ENCODE measurements around the gene POU2AF2. TPM values are rescaled to one million over a fixed set of nuclear protein-coding genes. Genes with fewer than 3 reads are reported as not detected.
"Not testable (repeated sequence)": the region's sequence is repeated elsewhere in the genome, so short reads cannot be mapped to it uniquely, and the experiment has no call there.

Gene POU2AF2
- total RNA-seq, 1 donor = not detected

DNA sequence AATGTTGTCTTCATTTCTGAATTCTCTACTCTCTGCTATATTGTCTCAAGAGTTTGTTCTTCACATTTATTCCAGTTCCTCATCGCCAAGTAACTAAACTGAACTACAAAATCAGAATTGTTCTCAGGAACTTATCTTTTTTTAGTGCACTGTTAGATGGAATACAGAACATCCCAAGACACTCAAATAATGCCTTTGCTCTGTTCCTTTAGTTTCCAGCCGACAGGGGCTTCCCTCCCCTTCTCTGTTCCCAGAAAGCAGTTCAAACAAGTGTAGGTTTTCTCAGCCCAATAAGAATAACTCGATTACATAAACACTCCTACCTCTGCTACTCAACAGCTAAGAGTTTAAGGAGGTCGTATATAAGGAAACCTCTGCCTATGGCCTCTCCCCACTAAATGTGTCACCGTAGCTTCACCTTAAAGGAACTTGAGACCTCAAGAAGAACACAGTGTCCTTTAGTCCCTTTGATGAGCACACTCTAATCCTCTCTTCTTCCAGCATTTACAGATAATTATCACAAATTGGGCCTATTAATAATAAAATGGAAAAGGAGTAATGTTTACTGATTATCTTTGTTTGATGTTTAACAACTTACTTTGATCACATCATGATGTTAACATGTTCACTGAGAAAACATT is 59.8 kb downstream of the POU2AF2 start:
- H3K4me3 ChIP-seq (ENCODE audit: low read length) = no peak overlapping the region
- H3K9me3 ChIP-seq (ENCODE audit: low read depth, low read length) = no peaks in the 10 kb centered on the region

DNA sequence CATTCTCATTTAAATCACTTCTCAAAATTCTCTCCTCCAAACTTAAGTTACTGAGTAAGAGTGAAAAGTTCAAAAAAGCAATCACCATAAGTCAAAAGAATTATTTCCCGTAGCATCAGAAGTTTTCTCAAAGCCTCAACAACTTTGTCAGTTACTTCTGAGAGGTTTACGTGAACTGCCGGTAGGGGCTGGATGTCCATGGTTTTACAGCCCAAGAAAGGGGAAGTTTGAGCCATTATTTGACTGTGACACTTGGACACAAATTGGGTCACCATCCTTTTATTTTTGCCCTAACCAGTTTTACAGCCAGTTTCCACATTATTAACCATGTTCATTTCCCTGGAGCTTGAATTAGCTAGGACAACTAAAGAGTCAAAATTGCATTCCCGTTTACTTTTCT is 60.4 kb downstream of the POU2AF2 start:
- Histone ChIP-seq H3K27me3 (ENCODE audit: insufficient read depth, low read length) (peaks cover 3% of the 10 kb centered on the region), H3K4me3 (ENCODE audit: low read length) (no peak overlapping the region), H3K9me3 (ENCODE audit: low read depth, low read length) (no peaks in the 10 kb centered on the region), H3K4me1 (ENCODE audit: insufficient read depth, low read length) (peaks cover 4% of the 10 kb centered on the region)

More for the DNA sequence above, 59.8 kb downstream of the POU2AF2 start:
- H3K4me1 ChIP-seq (ENCODE audit: insufficient read depth, low read length) = peaks cover 4% of the 10 kb centered on the region
- H3K27me3 ChIP-seq (ENCODE audit: insufficient read depth, low read length) = peaks cover 8% of the 10 kb centered on the region

- Histone ChIP-seq H3K27me3 (ENCODE audit: insufficient read depth, low read length) (no peaks in the 10 kb centered on the region), H3K9me3 (ENCODE audit: low read depth, low read length) (no peaks in the 10 kb centered on the region), H3K4me1 (ENCODE audit: insufficient read depth, low read length) (peaks cover 4% of the 10 kb centered on the region), H3K4me3 (ENCODE audit: low read length) (no peak overlapping the region)
Measured at GRCh38 chr11:111306321-111306720, 60.8 kb downstream of the POU2AF2 start.

DNA sequence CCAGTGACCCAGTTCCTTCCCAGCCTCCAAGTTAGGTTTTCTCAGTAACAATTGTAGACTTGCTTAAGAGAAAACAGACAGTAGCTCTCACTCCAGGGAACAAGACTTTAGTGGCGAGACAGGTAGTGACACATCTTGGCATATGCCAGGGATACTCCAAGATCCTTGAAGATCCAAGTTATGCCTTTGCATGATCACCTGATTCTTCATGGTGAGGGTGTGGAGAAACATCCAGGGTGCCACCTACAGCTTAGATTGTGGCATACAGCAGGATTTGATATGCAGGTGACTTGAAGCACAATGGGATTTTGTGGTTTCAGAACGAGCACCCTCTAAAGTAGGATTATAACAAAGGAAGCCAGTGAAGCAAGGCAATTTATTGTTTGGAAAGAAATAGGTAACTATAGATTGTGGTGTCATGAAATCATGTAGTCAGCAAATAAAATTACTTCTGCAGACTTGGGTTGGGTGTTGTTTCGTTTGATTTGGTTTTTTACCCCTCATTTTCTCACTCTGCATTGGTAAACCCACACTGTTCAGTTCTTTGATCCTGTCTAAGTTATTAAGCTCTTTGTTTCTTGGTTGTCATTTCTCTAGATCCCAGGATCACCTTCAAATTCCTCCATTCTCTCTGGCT is 62.1 kb downstream of the POU2AF2 start:
- no peaks in the 10 kb centered on the region for H3K9me3 ChIP-seq (ENCODE audit: low read depth, low read length)
- H3K27me3 ChIP-seq (ENCODE audit: insufficient read depth, low read length) = no peaks in the 10 kb centered on the region
- no peak overlapping the region for H3K4me3 ChIP-seq (ENCODE audit: low read length)

GRCh38 chr11:111308140-111308539 is 62.6 kb downstream of the POU2AF2 start:
- Histone ChIP-seq H3K4me3 (ENCODE audit: low read length) (no peak overlapping the region), H3K4me1 (ENCODE audit: insufficient read depth, low read length) (no peaks in the 10 kb centered on the region), H3K9me3 (ENCODE audit: low read depth, low read length) (no peaks in the 10 kb centered on the region), H3K27me3 (ENCODE audit: insufficient read depth, low read length) (no peaks in the 10 kb centered on the region)

More for the DNA sequence above, 62.1 kb downstream of the POU2AF2 start:
- H3K4me1 ChIP-seq (ENCODE audit: insufficient read depth, low read length) = peaks cover under 1% of the 10 kb centered on the region

DNA sequence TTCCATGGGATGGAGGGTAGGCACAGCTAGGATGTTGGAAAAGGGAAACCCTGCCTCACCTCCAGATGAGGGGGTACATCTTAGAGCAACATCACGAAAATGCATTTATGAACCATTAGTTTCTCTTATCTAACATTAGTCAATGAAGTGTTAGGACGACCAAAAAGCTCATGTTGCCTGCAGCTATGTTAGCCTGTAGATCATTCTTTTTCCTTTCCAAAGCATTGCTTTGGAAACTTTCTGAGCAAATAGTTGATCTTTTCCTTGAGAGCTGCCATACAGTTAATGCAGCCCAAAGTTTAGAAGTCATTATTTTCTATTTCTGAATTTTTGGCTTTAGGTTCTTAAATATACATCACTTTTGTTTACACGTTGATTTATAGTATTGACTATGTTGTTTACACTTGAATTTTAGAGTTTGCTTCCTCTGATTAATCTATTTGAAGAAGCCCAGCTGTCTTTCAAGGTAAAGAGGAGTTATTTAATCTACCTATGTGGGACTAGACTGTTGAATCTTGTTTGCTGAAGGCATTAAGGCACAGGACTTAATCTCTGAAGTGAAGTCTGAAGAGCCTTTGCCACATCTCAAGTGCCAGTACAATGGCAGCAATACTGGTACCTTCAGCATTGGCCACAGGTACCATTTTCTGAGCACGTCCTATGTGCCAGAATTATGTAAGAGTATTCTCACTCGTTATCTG is 63.8 kb downstream of the POU2AF2 start:
- no peaks in the 10 kb centered on the region for H3K27me3 ChIP-seq (ENCODE audit: insufficient read depth, low read length)
- no peak overlapping the region for H3K4me3 ChIP-seq (ENCODE audit: low read length)
- H3K9me3 ChIP-seq (ENCODE audit: low read depth, low read length) = no peaks in the 10 kb centered on the region
- H3K4me1 ChIP-seq (ENCODE audit: insufficient read depth, low read length) = no peaks in the 10 kb centered on the region

DNA sequence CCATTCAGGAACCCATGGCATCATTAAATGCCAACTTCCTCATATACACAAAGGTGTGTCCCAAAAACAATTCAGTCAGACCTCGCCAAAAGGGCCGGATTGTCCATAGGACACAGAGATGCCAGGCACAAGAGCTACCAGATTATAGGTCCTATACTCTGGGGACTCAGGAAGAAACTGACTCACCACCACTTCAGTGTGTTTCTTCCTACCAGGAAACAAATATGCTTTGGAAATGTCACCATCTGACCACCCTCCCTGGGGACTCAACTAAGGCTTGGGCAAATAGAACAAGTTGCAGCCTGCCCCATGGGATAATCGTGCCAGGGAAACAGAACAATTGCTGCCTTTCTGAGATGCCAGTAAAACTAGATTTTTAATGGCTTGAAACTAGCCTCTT is 64.6 kb downstream of the POU2AF2 start:
- no peak overlapping the region for H3K4me3 ChIP-seq (ENCODE audit: low read length)
- no peaks in the 10 kb centered on the region for H3K27me3 ChIP-seq (ENCODE audit: insufficient read depth, low read length)
- no peaks in the 10 kb centered on the region for H3K9me3 ChIP-seq (ENCODE audit: low read depth, low read length)
- no peaks in the 10 kb centered on the region for H3K4me1 ChIP-seq (ENCODE audit: insufficient read depth, low read length)

GRCh38 chr11:111310723-111311122 is 65.2 kb downstream of the POU2AF2 start:
- no peak overlapping the region for H3K4me3 ChIP-seq (ENCODE audit: low read length)
- H3K27me3 ChIP-seq (ENCODE audit: insufficient read depth, low read length) = no peaks in the 10 kb centered on the region
- H3K4me1 ChIP-seq (ENCODE audit: insufficient read depth, low read length) = no peaks in the 10 kb centered on the region
- no peaks in the 10 kb centered on the region for H3K9me3 ChIP-seq (ENCODE audit: low read depth, low read length)

DNA sequence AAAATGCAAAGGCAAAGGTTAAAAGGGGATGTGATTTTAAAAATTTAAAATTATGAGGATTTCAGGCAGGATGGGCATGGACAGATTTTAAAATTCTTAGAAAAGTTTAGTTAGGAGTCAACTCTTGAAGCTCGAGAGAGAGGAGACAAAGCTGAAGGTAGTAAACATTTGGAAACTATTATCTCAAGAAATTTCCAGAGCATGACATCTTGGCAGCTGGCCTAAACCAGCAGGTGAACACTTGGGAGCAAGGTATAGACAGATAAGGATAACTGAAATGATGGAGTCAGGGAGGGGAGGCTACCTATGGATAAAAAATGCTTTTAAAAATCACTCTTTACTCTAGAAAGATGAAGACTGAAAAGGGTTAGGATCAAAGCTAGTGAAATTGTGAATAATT is 66.6 kb downstream of the POU2AF2 start:
- no peaks in the 10 kb centered on the region for H3K4me1 ChIP-seq (ENCODE audit: insufficient read depth, low read length)
- H3K9me3 ChIP-seq (ENCODE audit: low read depth, low read length) = no peaks in the 10 kb centered on the region
- H3K4me3 ChIP-seq (ENCODE audit: low read length) = no peak overlapping the region
- H3K27me3 ChIP-seq (ENCODE audit: insufficient read depth, low read length) = no peaks in the 10 kb centered on the region

GRCh38 chr11:111319296-111319695 is 73.8 kb downstream of the POU2AF2 start:
- no peak overlapping the region for H3K4me3 ChIP-seq (ENCODE audit: low read length)
- H3K4me1 ChIP-seq (ENCODE audit: insufficient read depth, low read length) = no peaks in the 10 kb centered on the region
- no peaks in the 10 kb centered on the region for H3K9me3 ChIP-seq (ENCODE audit: low read depth, low read length)
- no peaks in the 10 kb centered on the region for H3K27me3 ChIP-seq (ENCODE audit: insufficient read depth, low read length)

DNA sequence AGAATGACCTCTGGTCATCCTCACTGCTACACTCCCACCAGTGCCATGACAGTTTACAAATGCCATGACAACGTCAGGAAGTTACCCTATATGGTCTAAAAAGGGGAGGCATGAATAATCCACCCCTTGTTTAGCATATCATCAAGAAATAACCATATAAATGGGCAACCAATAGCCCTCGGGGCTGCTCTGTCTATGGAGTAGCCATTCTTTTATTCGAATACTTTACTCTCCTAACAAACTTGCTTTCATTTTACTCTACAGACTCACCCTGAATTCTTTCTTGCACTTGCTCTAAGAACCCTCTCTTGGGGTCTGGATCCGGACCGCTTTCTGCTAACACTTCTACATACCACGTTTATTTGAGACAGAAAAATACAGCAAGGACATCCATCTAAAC is 74.7 kb downstream of the POU2AF2 start:
- H3K9me3 ChIP-seq (ENCODE audit: low read depth, low read length); H3K4me1 ChIP-seq (ENCODE audit: insufficient read depth, low read length); H3K4me3 ChIP-seq (ENCODE audit: low read length); H3K27me3 ChIP-seq (ENCODE audit: insufficient read depth, low read length): not testable (repeated sequence)

DNA sequence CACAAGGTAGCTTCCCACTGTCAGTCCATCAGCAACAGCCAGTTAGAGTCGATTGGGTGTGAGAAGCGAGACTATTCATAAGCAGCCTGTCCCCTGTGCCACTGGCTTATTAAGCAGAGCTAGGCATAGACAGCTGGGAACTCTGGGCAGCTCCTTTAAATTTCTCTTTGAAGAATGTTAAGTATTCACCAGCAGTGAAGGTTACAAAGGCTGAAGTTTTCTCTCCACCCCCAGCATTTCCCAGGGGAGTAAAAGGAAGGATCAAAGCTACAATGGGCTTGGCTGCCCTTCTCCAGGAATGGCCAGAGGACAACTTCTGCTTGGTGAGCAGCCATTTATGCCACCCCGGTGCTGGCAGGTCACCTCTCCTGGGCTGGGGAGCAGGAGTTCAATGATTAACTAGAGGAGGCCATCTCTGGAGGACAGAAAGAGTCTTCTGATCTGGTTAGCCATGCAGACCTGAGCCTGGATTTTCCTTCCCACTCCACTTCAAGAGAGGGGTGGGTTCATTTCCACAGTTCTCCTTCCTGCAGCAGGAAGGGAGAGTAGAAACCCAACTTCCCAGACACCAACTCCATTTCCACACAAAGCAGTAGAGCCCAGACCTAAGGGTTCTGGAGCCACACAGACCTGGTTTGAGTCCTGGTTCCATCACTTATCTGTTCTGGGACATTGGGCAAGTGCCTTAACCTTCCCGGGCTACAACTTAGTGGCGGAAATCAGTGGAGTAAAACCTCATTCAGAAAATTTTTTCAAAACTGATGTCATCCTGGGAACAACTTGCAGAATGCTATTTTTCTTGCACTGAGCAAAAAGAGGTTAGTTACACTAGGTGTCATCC is 75.4 kb downstream of the POU2AF2 start:
- H3K4me3 ChIP-seq (ENCODE audit: low read length) = no peak overlapping the region
- H3K27me3 ChIP-seq (ENCODE audit: insufficient read depth, low read length) = no peaks in the 10 kb centered on the region
- no peaks in the 10 kb centered on the region for H3K9me3 ChIP-seq (ENCODE audit: low read depth, low read length)
- no peaks in the 10 kb centered on the region for H3K4me1 ChIP-seq (ENCODE audit: insufficient read depth, low read length)

- no peaks in the 10 kb centered on the region for H3K27me3 ChIP-seq (ENCODE audit: insufficient read depth, low read length)
- H3K9me3 ChIP-seq (ENCODE audit: low read depth, low read length) = no peaks in the 10 kb centered on the region
- H3K4me3 ChIP-seq (ENCODE audit: low read length) = no peak overlapping the region
- no peaks in the 10 kb centered on the region for H3K4me1 ChIP-seq (ENCODE audit: insufficient read depth, low read length)
Measured at GRCh38 chr11:111322534-111322933, 77.0 kb downstream of the POU2AF2 start.

DNA sequence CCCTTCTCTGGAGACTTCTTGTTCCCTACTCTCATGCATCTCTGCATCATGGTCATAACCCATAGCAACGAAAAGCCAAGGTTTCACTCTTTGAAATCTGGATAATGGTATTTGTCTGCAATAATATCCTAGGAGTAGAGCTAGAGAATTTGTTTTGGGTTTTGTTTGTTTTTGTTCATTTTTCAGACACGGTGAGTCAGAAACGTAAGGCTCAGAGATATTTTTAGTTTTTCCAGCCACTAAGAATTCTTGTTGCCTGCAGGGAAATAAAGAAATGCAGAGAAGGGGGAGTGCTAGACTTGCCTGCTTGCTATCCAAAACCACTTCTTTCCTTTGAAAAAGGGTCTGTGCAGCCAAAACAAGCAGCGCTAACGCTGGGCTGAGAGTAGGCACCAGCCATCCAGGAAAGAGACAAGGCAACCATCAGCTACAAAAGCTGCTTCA is 78.8 kb downstream of the POU2AF2 start:
- Histone ChIP-seq H3K4me3 (ENCODE audit: low read length) (no peak overlapping the region), H3K4me1 (ENCODE audit: insufficient read depth, low read length) (no peaks in the 10 kb centered on the region), H3K9me3 (ENCODE audit: low read depth, low read length) (no peaks in the 10 kb centered on the region), H3K27me3 (ENCODE audit: insufficient read depth, low read length) (no peaks in the 10 kb centered on the region)

- Histone ChIP-seq H3K27me3 (ENCODE audit: insufficient read depth, low read length) (no peaks in the 10 kb centered on the region), H3K4me3 (ENCODE audit: low read length) (no peak overlapping the region), H3K4me1 (ENCODE audit: insufficient read depth, low read length) (no peaks in the 10 kb centered on the region), H3K9me3 (ENCODE audit: low read depth, low read length) (no peaks in the 10 kb centered on the region)
Measured at GRCh38 chr11:111325259-111325658, 79.7 kb downstream of the POU2AF2 start.

Data from mononuclear cell (primary cell).